Stimulated activated CD8-positive, alpha-beta memory T cell treated with anti-CD3 and anti-CD28 coated beads, Interleukin-12 subunit alpha, Interleukin-12 subunit beta, amount 100 ng/mL, for 1 hour (primary cell): ENCODE results near the gene UNCX.

Experiments
- DNase-seq: peaks from one replicate; pipeline ENCODE4 v3.0.0-alpha.2; 2020; ENCODE audit warnings: low read depth

The UNCX gene

DNA sequence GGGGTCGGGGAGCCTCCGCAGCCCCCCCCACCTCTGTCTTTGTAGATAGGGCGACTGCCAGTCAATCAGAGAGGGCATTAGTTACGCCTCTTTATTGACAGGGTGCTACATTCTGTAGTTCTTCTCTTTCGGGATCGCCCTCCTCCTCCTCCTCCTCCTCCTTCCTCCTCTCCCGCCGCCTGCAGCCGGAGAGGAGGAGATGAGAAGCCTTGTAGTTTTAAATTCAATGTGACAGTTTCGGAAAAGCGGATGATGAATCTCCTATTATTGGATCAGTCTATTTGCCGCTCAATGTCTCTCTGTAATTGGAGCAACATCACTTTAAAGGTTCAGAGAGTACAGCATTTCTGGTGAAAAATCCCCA lies 587 bp upstream of the UNCX start:
- no peak for DNase-seq

DNA sequence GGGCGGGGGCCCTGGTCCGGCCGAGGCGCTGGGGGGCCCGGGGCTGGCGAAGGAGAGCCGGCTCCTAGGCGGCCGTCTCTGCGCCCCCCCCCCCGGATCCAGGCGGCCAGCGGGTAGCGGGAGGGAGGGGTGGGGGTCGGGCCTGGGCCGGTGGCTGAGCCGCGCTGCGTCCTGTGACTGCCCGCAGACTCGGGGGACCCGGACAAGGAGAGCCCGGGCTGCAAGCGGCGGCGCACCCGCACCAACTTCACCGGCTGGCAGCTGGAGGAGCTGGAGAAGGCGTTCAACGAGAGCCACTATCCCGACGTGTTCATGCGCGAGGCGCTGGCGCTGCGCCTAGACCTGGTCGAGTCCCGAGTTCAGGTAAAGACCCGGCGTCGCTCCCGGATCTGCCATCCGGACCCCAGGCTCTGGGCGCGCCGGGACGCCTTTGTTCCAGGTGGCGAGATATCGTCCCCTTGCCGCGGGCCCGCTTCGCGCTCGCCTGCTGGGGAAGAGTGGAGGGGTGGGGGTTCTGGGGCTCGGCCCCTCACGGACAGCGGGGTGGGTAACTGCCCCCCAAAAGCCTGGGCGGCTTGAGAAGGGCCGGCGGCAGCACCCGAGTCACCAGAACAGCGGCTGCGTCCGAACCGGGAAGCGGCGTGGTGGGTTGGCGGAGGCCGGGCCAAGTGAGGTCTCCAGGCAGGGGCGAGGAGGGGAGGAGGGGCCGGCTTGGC lies 819 bp downstream of the UNCX start:
- no peak for DNase-seq

DNA sequence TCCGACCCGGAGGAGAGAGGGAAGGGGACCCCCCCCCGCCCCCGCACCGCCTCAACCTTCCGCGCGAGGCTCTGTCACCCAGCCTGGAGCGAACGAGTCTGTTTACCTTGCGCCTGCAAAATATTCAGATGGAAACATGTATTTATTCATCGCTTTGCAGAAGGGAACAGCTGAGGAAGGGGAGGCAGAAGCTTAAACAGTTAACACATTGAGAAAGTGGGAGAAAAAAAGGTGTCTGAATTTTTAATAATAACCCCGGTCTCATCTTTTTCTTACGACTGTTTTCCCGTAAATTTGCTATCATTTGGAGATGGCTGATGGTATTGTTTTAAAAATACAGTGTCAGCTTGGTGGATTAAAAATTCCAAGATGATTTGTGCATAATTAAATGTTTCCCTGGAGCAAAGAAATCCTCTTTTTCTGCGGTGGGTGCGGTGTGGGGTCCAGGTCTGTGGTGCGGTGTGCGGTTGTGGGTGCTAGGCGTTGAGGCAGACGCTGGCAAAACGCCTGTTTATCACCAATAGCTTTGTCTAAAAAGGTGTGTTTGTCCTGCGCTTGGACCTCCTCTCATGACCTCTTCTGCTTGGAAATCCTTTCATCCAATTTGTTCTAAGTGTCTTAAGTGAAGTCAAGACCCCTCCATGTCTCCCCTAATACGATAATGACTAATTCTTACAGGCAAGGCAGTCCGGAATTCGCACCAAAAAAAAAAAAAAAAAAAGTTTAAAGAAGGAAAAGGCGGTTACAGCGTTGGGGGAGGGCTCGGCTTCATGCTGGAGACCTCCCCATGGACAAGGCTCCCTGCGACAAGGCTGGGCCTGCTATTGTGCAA lies 1.6 kb downstream of the UNCX start:
- DNase-seq, result no peak

DNA sequence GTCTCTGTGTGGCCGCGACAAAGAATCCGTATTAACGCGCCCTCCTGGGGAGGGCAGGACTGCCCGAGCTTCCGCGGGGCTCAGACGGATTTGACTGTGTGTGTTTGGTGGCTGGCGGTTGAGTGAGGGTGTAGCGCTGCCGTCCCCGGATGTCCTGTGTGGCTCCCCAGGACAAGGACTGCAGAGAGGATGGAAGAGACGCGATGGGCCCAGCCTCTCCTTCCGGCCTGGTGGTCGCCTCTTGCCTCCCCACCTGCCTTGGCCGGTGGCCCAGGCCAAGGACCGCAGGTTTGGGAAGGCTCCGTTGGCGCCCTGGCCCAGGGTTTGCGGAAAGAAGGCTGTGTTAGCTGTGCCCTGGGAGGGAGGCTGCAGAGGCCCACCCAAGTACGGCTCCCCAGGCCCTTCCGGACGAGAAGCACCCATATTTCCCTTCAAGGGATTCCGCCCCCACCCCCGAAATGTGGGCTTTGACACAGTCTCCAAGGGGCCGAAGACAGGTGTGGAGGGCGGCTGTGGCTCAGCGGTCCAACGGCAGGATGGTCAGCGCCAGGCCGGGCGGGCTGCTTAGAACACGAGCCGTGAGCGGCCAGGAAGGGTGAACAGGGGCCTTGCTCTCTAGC lies 2.3 kb downstream of the UNCX start:
- no peak for DNase-seq

DNA sequence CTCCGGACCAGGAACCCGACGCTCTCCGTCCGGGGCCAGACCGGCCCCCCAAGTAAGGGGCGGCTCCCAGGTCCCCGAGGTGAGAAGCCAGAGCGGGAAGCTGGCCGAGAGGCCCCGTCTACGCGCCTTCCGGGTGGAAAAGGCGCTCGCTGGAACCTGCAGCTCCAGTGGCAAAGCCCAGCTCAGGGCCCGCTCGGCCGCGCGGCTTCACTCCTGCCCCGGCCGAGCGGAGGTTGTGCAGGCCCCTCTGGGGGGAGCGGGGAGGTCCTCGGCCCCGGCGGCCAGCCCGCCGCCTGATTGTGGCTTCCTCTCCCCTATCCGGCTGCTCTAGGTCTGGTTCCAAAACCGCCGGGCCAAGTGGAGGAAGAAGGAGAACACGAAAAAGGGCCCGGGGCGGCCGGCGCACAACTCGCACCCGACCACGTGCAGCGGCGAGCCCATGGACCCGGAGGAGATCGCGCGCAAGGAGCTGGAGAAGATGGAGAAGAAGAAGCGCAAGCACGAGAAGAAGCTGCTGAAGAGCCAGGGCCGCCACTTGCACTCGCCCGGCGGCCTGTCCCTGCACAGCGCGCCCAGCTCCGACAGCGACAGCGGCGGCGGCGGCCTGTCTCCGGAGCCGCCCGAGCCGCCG lies 2.9 kb downstream of the UNCX start:
- DNase-seq, result no peak

DNA sequence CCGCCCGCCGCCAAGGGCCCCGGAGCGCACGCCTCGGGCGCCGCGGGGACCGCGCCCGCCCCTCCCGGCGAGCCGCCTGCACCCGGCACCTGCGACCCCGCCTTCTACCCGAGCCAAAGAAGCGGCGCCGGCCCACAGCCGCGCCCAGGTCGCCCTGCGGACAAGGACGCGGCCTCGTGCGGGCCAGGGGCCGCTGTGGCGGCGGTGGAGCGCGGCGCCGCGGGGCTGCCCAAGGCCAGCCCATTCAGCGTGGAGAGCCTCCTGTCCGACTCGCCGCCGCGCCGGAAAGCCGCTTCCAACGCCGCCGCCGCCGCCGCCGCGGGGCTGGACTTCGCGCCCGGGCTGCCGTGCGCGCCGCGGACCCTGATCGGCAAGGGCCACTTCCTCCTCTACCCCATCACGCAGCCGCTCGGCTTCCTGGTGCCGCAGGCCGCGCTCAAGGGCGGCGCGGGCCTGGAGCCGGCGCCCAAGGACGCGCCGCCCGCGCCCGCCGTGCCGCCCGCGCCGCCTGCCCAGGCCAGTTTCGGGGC lies 3.5 kb downstream of the UNCX start:
- DNase-seq, result no peak

DNA sequence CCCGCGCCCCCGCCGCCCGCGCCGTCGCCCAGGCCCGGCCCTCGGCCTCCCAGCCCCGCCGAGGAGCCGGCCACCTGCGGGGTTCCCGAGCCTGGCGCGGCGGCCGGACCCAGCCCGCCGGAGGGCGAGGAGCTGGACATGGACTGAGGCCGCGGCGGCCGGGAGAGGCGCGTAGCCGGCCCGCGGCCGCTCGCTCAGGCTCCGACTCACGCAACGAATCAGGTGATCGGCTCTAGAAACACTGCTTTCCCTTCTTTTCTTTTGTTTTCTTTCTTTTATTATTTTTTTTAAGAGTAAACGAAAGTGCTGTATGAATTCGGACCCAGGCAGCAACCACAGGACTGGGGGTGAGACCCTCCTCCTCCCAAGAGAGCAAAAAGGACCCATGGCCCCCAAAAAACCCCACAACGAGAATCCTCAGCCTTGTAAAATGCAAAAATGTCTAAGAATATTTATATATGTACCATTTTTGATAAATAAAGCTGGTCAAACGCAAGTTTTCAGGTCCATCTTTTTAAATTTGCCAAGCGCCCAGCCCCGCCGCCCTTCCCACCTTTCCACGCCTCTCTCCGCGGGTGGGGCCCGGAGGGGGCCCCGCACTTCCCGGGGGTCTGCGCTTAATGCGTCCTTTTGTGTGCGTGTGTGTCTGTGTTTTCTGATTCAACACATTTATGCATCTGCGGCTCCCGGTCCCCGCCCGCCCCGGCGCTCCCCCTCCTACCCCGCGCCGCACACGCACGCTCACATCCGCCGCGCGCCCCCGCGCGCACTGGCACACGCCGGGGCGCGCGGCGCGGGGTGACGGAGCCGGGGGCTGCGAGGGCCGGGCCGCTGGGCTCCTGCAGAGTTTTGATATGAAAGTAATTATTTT lies 4.4 kb downstream of the UNCX start:
- no peak for DNase-seq

DNA sequence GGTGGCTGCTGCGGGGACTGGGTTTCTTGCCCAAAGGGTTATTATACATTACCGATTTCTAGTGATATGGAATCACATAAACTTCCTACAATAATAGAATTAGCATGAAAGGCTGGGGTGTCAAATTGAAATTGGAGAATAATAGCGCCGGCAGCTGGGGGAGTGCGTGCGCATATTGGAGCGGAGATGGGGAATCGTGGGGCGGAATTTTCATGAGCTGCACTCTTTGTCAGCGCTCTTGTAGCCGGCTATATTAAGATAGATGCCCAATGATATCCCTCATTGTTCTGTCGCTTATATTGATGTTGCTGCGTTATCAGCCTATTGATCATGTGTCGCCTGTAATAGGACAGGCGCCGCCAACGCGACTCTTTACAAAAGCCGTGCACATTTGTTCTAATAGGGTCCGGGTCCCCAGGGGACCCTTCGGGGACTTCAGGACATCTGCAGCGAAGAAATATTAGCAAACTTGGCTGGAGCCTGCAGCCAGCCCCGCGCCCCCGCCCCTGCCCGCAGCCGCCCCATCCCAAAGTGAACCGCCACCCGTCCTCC lies 5.1 kb downstream of the UNCX start:
- DNase-seq, result no peak

DNA sequence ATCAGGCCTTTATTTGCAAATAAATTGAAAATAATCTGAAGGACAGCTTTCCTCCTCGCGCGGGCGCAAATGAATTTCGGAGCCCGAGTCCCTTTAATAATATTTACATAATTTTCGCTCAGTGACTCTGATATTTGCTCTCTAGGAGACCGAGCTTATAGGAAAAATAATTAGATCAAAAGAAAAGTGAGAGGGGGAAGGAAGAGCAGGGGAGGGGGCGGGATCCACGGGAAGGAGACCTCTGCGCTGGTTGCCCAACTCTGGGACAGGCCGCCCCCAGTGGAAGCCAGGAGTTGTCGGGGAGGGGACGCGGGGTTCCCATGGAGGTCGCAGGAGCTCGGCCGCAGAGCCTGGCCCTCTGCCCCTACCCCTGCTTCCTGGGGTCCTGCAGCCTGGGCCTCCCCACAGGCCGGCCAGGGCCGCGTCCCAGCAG lies 5.8 kb downstream of the UNCX start:
- DNase-seq, result no peak

DNA sequence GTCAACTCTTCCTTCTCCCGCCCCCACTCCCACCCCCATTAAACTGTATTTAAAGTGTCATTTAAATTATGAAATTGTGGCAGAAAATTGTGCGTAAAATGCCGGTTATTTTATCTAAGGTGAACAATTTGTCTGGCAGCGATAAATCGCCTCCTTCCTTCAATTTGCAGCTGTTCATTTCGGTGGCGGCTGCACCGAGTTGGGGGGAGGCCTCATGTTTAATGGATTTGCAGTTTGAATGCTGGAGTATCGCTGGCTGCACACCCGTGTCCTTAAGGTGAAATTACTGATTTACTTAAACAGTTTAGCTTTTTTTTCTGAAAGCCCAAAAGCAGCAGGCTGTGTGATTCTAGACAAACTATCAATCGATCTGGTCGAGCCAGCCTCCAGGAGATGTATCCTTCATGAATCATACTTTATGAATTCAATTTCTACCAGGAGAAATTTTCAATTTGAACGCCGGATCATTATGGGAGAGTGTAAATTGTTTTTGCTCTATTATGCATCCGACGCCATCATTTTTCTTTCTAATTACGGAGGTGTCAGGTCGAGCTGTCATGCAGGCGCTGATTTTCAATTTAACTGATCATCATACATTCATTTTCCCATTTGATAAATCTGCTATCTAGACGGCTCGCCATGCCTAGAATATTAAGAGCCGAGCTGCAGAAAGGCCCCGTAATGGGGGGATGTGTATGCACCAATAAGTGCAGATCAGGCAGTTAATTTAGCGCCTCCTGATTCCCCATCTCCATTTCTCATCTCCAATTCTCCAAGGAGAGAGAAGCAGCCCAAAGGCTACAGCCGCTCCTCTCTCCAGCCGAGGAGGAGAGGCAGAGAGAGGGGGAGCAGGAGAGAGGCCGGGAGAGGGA lies 6.5 kb downstream of the UNCX start:
- no peak for DNase-seq

DNA sequence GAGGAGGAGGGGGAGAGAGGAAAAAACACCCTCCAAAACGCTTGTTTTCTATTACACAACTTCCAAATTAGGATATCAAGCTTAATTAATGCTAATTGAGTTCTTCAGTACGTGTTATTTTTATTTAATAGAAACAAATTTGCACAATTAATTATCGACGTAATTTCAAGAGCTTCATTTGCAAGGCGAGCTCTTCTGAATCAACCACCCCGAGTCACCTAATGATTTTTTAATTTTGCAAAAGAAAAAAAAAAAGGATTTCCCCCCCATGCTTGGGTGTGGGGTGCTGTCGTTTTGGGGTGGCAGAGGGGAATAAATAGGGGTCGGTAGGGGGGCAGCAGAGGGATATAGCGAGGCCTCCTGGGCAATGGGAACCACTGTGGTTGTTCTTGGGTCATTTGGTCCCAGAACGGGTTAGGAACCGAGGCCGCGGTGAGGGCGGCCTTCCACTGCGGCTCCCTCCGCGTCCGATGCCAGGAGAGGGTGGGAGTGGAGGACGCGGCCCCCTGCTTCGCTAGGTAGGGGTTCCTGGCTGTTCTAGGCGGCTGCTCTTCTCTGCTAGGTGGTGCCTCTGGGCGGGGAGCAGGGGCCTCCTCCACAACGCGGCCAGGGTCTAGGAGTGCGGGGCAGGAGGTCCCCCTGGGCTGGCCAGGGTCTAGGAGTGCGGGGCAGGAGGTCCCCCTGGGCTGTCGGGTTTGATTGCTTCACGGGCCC lies 7.3 kb downstream of the UNCX start:
- no peak for DNase-seq

DNA sequence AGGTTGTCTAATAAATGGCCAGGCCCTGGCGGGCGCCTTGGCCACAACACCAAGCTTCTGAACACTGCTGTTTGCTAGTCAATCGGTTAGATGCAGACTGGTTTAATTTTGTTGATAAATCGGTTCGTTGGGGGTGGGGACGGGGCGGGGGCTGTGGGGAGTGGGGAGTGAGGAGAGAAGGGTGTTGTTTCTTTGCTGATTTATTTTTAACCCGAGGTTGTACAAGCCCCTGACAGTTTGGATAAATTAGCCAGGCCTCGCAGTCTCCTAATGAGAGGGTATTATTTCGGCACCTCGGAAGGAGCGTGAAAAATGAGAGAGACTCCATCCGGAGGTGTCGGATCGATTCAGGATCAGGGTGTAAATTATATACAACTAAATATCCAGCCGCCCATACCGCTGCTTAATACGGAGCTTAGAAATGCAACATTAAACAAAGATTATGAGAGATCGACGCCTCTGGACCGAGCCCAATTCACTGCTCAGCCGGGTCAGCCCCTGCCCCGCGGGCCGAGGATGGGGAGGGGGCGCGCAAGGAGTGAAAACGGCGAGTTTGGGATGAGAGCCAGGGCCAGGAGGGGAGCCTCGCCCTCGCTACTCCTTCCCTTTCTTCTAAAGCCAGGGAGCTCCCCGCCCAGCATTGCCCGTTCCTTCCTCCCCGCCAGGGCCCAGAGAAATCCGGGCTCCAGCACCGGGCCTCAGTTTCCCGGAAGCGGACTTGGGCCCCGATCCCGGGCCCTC lies 8.0 kb downstream of the UNCX start:
- DNase-seq, result no peak

DNA sequence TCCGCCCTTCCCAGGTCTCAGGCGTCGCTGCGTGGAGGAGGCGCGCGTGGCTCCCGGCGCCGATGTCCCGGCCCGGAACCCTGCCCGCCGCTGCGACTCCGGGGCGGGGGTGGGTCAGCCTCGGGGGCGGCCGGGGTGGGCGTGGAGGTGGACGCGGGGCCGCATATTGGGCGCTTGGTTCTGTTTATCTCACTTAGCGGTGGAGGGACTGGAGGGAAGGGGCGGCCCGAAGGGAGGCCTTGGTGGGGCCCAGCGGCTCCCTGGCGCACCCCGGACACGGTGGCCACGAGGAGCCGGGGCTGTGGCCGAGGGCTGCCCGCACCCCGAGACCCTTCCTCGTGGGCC lies 8.6 kb downstream of the UNCX start:
- no peak for DNase-seq

DNA sequence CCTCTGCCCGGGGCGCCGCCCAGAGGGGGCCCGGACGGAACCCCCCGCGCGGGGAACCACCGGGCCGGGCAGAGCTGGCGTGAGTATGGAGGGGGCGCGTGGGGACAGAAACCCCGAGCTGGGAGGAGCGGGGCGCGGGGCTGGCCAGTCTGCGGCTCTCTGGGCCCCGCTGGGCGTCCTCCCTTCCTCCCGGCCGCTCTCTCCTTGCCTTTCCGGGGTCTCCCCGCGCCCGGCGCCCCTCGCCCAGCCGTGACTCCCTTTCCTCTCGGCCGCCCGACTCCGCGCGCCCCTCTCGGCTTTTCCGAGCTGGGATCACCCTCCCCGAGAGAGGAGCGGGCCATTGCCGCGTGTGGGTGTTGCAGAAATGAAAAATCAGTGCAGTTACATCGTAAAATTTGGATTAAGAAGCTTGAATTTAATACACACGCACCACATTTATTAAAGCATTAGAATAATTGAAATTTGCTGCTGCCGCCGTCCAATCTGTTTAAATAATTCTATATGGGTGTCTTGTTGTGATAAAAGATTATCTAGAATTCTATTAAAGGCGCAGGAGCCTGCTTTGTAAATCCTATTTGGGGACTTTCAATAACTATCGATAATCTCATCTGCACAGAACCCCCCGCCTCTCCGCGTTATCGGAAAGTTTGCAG lies 9.1 kb downstream of the UNCX start:
- no peak for DNase-seq

DNA sequence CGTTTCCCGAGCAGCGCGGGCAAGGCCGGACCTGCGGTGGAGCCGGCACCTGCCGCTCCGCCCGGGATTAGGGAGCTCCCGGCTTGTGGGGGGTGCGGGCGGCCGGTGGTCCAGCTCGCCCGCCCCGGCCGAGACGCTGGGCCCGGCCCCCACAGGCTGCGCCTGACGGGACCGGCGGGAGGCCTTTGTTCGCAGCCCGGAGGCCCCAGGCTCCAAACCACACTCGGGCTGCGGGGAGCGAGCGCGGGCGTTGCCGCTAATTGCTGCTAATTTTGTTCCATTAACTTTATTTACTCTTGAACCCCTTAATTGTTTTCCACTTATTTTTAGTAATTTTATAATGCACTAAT lies 9.6 kb downstream of the UNCX start:
- no peak for DNase-seq

DNA sequence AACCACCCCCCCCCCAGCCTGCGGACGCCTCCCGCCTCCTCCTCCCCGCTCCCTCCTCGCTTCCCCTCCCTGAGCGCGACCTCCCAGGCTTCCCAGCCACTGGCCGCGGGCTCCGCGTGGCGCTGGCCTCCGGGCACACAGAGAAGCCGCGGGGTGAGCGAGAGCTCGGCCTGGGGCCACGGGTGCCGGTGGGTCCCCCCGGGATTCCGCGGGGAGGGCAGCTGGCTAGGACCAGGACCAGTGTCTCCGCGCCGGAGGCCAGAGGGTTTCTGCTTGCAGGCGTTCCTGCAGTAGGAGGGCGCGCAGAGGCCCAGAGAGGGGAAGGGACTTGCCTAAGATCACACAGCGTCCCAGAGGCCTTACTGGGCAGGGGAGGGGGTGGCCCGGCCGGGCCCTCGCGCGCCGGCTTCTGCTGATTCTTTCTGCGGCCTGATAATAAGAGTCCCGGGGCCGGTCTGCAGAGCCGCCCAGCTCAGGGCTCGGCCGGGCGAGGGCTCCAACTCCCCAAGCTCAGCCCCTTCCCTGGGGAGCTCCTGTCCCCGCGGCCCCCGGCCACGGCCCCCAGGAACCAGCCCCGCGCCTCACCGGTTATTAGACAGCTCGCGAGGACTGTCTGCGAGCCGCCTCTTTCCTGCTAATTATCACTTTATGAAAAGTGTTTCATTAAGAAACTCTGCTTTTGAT lies 10.1 kb downstream of the UNCX start:
- DNase-seq, result no peak

DNA sequence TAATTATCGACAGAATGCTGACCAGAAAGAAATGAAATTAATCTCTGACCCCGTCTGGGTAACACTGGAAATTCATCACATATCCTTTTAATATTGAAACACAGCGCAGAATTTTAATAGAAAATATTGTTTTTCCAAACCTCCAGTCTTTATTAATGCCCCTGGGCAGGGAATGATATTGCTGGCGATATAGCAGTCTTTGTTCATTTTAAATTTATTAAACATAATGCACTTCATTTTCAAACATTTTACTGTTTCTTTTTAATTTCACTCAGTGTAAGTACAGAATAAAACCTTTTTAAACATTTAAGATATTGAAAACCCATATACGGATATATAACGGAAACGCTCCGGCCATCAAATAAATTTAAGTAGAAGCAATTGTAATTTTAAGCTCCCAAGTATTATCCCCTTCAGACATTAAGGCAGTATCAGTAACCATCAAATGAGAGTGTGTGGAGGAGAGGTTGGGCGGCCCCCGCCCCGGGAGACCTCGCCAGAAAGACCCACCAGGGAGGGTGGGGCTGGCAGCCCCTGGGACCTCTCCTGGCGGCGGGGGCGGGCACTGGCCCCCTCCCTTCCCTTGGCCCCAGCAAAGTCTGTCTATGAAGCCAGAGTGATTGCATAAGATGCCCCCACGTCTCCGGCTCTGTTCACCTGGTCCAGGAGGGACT lies 10.8 kb downstream of the UNCX start:
- DNase-seq, result no peak
